GM23248 (cell line): ENCODE results near the gene RSRC1. TPM values are rescaled to one million over a fixed set of nuclear protein-coding genes. Genes with fewer than 3 reads are reported as not detected.

ENCODE experiments used
- DNase-seq: peaks from one replicate; pipeline ENCODE4 v3.0.0-alpha.2; 2015
- H2AFZ ChIP-seq: fragments of 200-600 bp; sonication (generic); 2 replicates; pipeline ENCODE4 v1.6.1; 2016; ENCODE audit warnings: antibody characterized with exemption
- H3F3A ChIP-seq: fragments of 200-600 bp; sonication (generic); 2 replicates; pipeline ENCODE4 v1.6.1; 2016; ENCODE audit warnings: mild to moderate bottlenecking, antibody characterized with exemption, mixed run types; ENCODE audit not compliant: insufficient read depth
- H3K27ac ChIP-seq: fragments of 200-600 bp; sonication (generic); 2 replicates; pipeline ENCODE4 v1.5.1; 2016; ENCODE audit warnings: mild to moderate bottlenecking
- H3K27me3 ChIP-seq: fragments of 200-600 bp; sonication (generic); replicated peaks from 2 replicates; pipeline ENCODE4 v1.6.1; 2016; ENCODE audit warnings: mild to moderate bottlenecking; ENCODE audit not compliant: insufficient read depth
- H3K36me3 ChIP-seq: fragments of 200-600 bp; sonication (generic); 2 replicates; pipeline ENCODE4 v1.6.1; 2016; ENCODE audit warnings: low read depth, mild to moderate bottlenecking
- H3K4me1 ChIP-seq: fragments of 200-600 bp; sonication (generic); 2 replicates; pipeline ENCODE4 v1.6.1; 2016; ENCODE audit warnings: mild to moderate bottlenecking; ENCODE audit not compliant: insufficient read depth
- H3K4me2 ChIP-seq: fragments of 200-600 bp; sonication (generic); one replicate; pipeline ENCODE4 v1.6.1; 2016; ENCODE audit warnings: mild to moderate bottlenecking; ENCODE audit not compliant: unreplicated experiment
- H3K4me3 ChIP-seq: fragments of 200-600 bp; sonication (generic); 2 replicates; pipeline ENCODE4 v1.5.1; 2016; ENCODE audit warnings: mild to moderate bottlenecking
- H3K79me2 ChIP-seq: fragments of 200-600 bp; sonication (generic); 2 replicates; pipeline ENCODE4 v1.6.1; 2016; ENCODE audit warnings: mild to moderate bottlenecking; ENCODE audit not compliant: insufficient read depth
- H3K9ac ChIP-seq: fragments of 200-600 bp; sonication (generic); 2 replicates; pipeline ENCODE4 v1.6.1; 2016; ENCODE audit warnings: mild to moderate bottlenecking
- H3K9me2 ChIP-seq: fragments of 200-600 bp; sonication (generic); 2 replicates; pipeline ENCODE4 v1.6.1; 2016; ENCODE audit warnings: mixed run types, mild to moderate bottlenecking, moderate library complexity; ENCODE audit not compliant: insufficient read depth
- H3K9me3 ChIP-seq: fragments of 200-600 bp; sonication (generic); one replicate; pipeline ENCODE4 v1.6.1; 2017; ENCODE audit warnings: low read depth
- H4K20me1 ChIP-seq: fragments of 200-600 bp; sonication (generic); 2 replicates; pipeline ENCODE4 v1.6.0; 2016; ENCODE audit not compliant: insufficient read depth
- EZH2 ChIP-seq: fragments of 200-600 bp; sonication (generic); IDR thresholded peaks from 2 replicates; pipeline ENCODE4 v1.6.1; 2018; ENCODE audit warnings: antibody characterized with exemption, mild to moderate bottlenecking; ENCODE audit not compliant: insufficient read depth, poor library complexity, severe bottlenecking
- EZH2phosphoT487 ChIP-seq: fragments of 200-600 bp; sonication (generic); IDR thresholded peaks from 2 replicates; pipeline ENCODE4 v1.6.1; 2018; ENCODE audit warnings: antibody characterized with exemption, moderate library complexity, mild to moderate bottlenecking, low read depth; ENCODE audit not compliant: insufficient read depth
- WGBS, 2 experiments: methylation state at CpG; one replicate each; pipeline ENCODE4 v1.1.6; 2015 to 2017; ENCODE audit warnings: low lambda C conversion rate in 2 of 2, low coverage in 1 of 2; ENCODE audit errors: missing lambda C conversion rate in 2 of 2; 5-methylcytosine and 5-hydroxymethylcytosine counted together
- in situ Hi-C: fragments of 300-500 bp; cut with MboI; formaldehyde crosslinking; loops from 2 replicates; pipeline ENCODE4 v1.15.0; 2020
- polyA plus RNA-seq: library from polyadenylated mRNA; unstranded; fragments of >200 nt; fragmentation: Nextera tagmentation; extraction: Ambion mirVana; gene quantifications from 2 replicates; pipeline ENCODE4 v1.2.1, GENCODE V29; 2016
- total RNA-seq: library from RNA; depleted of rRNA; stranded (reverse); fragments of >200 nt; shearing (Covaris generic); gene quantifications from 2 replicates; pipeline ENCODE4 v1.2.3, GENCODE V29; 2014

Gene RSRC1
- total and polyA plus RNA-seq, 2 experiments from 2014 or later: 28.5 to 34.6 TPM

- TF ChIP-seq EZH2phosphoT487: no peak
- TF ChIP-seq EZH2: no peak
- H2AFZ ChIP-seq: no peak overlapping the region
- peak overlapping the region; percentile 60 for H3K27ac ChIP-seq
- no peak overlapping the region for H3K9ac ChIP-seq
- no peaks in the 10 kb centered on the region for H3K9me3 ChIP-seq
- peak overlapping the region; percentile 41 for H3K4me2 ChIP-seq
- no peaks in the 10 kb centered on the region for H3K27me3 ChIP-seq
- H3K36me3 ChIP-seq: no peaks in the 10 kb centered on the region
- no peak overlapping the region for H3K4me3 ChIP-seq
- in situ Hi-C loops: no loop called here
- WGBS, 2 experiments: 2% methylated on average over 3 of the region's 3 CpGs
- no peaks in the 10 kb centered on the region for H3K79me2 ChIP-seq
- no peaks in the 10 kb centered on the region for H3K9me2 ChIP-seq
- no peaks in the 10 kb centered on the region for H4K20me1 ChIP-seq
- peak; percentile 96 for DNase-seq
- peaks cover 22% of the 10 kb centered on the region for H3F3A ChIP-seq
- peaks cover 22% of the 10 kb centered on the region for H3K4me1 ChIP-seq
Measured at GRCh38 chr3:158471639-158472294, 361.9 kb downstream of the RSRC1 start.

DNA sequence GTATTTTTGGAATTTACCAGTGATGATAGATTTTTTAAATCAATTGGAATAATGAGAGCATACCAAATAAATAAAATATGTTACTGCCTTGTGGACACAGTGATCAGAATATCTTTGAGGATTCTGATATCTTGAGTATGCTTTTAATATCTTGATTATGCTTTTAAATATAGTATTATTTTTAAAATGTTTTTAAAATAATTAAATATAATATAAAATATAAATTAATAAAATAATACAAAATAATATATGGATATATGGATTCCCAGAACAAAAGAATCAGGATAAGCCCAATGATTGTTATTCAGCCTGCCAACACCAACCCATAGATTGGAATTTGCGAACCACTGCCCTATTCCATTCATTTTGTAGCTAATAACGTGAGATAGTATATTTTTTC lies 369.2 kb downstream of the RSRC1 start:
- Histone ChIP-seq H3K4me2 (no peak overlapping the region), H3K4me3 (no peak overlapping the region), H4K20me1 (no peaks in the 10 kb centered on the region), H3K79me2 (no peaks in the 10 kb centered on the region), H3F3A (no peaks in the 10 kb centered on the region), H2AFZ (no peak overlapping the region), H3K27me3 (no peaks in the 10 kb centered on the region), H3K9me3 (no peaks in the 10 kb centered on the region), H3K9ac (no peak overlapping the region), H3K4me1 (no peaks in the 10 kb centered on the region), H3K36me3 (no peaks in the 10 kb centered on the region), H3K27ac (no peak overlapping the region), H3K9me2 (no peaks in the 10 kb centered on the region)
- DNase-seq: no peak
- in situ Hi-C loops: no loop called here
- WGBS, 2 experiments: 93 to 96% methylated on average over 2 of the region's 2 CpGs
- TF ChIP-seq EZH2: no peak
- TF ChIP-seq EZH2phosphoT487: no peak

DNA sequence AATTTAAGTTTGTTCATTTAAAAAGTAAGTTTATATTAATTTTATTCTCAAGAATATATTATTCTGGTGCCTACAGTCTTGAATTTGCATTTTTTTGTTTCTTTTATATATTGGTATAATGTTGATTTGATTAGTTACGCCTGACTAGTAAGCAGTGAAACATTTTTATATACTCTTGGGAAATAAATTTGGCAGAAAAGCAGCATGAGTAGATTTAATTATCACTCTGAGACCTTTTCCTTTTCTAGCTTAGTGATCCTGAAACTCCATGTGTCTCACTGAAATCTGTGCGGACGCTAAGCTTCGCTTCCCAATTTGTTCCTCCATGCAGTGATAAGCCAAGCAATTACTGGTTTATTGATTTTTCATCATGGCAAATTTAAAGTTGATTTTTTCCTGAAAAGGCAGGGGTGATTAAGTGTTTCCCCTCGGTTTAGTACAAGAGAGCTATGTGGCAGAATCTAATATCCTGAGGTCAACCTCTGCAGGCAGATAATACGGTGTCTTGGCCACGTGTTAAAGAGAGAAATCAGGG lies 373.9 kb downstream of the RSRC1 start:
- no peaks in the 10 kb centered on the region for H3K36me3 ChIP-seq
- H3K27ac ChIP-seq: no peak overlapping the region
- no peak overlapping the region for H3K9ac ChIP-seq
- H3K4me1 ChIP-seq: no peaks in the 10 kb centered on the region
- TF ChIP-seq EZH2: no peak
- TF ChIP-seq EZH2phosphoT487: no peak
- H2AFZ ChIP-seq: no peak overlapping the region
- DNase-seq: no peak
- WGBS, 2 experiments: 93% methylated on average over 7 of the region's 7 CpGs
- no peaks in the 10 kb centered on the region for H3K9me3 ChIP-seq
- H3F3A ChIP-seq: no peaks in the 10 kb centered on the region
- no peaks in the 10 kb centered on the region for H3K9me2 ChIP-seq
- in situ Hi-C loops: no loop called here
- no peak overlapping the region for H3K4me2 ChIP-seq
- H3K79me2 ChIP-seq: no peaks in the 10 kb centered on the region
- no peaks in the 10 kb centered on the region for H3K27me3 ChIP-seq
- no peaks in the 10 kb centered on the region for H4K20me1 ChIP-seq
- H3K4me3 ChIP-seq: no peak overlapping the region

DNA sequence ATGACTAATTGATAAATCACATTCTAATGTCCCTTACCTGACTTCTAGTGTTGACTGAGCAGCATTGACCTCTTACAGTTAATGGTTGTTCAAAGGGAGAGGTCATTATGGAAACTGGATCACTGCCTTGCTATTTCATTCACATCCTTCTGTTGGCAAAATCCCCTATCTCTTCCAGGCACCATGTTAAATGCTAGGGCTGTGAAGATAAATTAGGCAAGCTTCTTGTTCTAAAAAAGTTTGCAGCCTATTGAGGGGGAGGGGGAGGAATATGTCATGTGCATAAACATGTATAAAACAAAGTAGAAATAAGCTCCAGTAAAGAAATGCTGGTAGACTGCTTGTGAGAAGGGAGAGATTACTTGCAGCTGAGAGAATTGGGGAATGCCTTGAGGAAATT lies 376.3 kb downstream of the RSRC1 start:
- H2AFZ ChIP-seq: no peak overlapping the region
- no peak overlapping the region for H3K27ac ChIP-seq
- H3K36me3 ChIP-seq: no peaks in the 10 kb centered on the region
- DNase-seq: no peak
- H3K27me3 ChIP-seq: no peaks in the 10 kb centered on the region
- no peaks in the 10 kb centered on the region for H3K4me1 ChIP-seq
- TF ChIP-seq EZH2phosphoT487 (no peak), EZH2 (no peak)
- H3K79me2 ChIP-seq: no peaks in the 10 kb centered on the region
- H3K4me2 ChIP-seq: no peak overlapping the region
- no peaks in the 10 kb centered on the region for H4K20me1 ChIP-seq
- H3F3A ChIP-seq: no peaks in the 10 kb centered on the region
- in situ Hi-C loops: no loop called here
- H3K9me3 ChIP-seq: no peaks in the 10 kb centered on the region
- no peaks in the 10 kb centered on the region for H3K9me2 ChIP-seq
- H3K4me3 ChIP-seq: no peak overlapping the region
- no peak overlapping the region for H3K9ac ChIP-seq
